Inflammatory macrophage (primary cell): ENCODE results near the gene SPRR5.

ENCODE experiments used
- DNase-seq, 2 donors: peaks; one replicate each; pipeline ENCODE4 v3.0.0-alpha.2; 2020 to 2022

SPRR5 gene

GRCh38 chr1:152986578-152986977, 39.6 kb downstream of the SPRR5 start:
- no peak for DNase-seq

- no peak for DNase-seq
Observed at GRCh38 chr1:152993186-152993585, 46.2 kb downstream of the SPRR5 start.

- DNase-seq, result no peak
Observed at GRCh38 chr1:152995842-152996241, 48.8 kb downstream of the SPRR5 start.

- DNase-seq, result no peak
Observed at GRCh38 chr1:152996633-152997400, 49.8 kb downstream of the SPRR5 start.

- DNase-seq, result no peak
Observed at GRCh38 chr1:152997901-152998300, 50.9 kb downstream of the SPRR5 start.

- no peak for DNase-seq
Observed at GRCh38 chr1:152998476-152998875, 51.5 kb downstream of the SPRR5 start.
